BLaER1 treated with 17β-estradiol and CSF1 and Interleukin-3, amounts not matched to agents 10 nM and 100 nM (cell line): ENCODE data around the gene CPNE4.

Experiments
- H3K27ac ChIP-seq, 11 experiments: shearing (Covaris generic); formaldehyde crosslinking; 2 replicates each; pipeline ENCODE4 v1.8.1; 2022
- H3K27me3 ChIP-seq, 11 experiments: shearing (Covaris generic); formaldehyde crosslinking; 2 replicates each; pipeline ENCODE4 v1.8.1; 2022
- H3K36me3 ChIP-seq, 11 experiments: shearing (Covaris generic); formaldehyde crosslinking; 2 replicates each; pipeline ENCODE4 v1.8.1; 2022
- H3K4me1 ChIP-seq, 10 experiments: shearing (Covaris generic); formaldehyde crosslinking; 2 replicates each; pipeline ENCODE4 v1.8.1; 2022
- H3K4me2 ChIP-seq, 11 experiments: shearing (Covaris generic); formaldehyde crosslinking; 2 replicates each; pipeline ENCODE4 v1.8.1; 2022
- H3K4me3 ChIP-seq, 10 experiments: shearing (Covaris generic); formaldehyde crosslinking; 2 replicates each; pipeline ENCODE4 v1.8.1; 2022
- H3K9ac ChIP-seq, 11 experiments: shearing (Covaris generic); formaldehyde crosslinking; 2 replicates each; pipeline ENCODE4 v1.8.1; 2022
- H3K9me3 ChIP-seq, 11 experiments: shearing (Covaris generic); formaldehyde crosslinking; replicated peaks in 1 of 11; 2 replicates each; pipeline ENCODE4 v1.8.1; 2022
- H4K20me1 ChIP-seq, 11 experiments: shearing (Covaris generic); formaldehyde crosslinking; 2 replicates each; pipeline ENCODE4 v1.8.1; 2022
- Cebpa-rat ChIP-seq, 11 experiments: shearing (Covaris generic); IDR thresholded peaks; 2 replicates each; pipeline ENCODE4 v1.8.1; 2022

Gene CPNE4

GRCh38 chr3:131537531-131537930 lies 497.3 kb downstream of the CPNE4 start:
- no peaks in the 10 kb centered on the region for H4K20me1 ChIP-seq
- no peak for TF ChIP-seq Cebpa-rat (IDR thresholded peaks at IDR 0.05)
- H3K27me3 ChIP-seq: no peaks in the 10 kb centered on the region

GRCh38 chr3:131535596-131535995 lies 499.2 kb downstream of the CPNE4 start:
- Histone ChIP-seq H3K27me3 (no peaks in the 10 kb centered on the region), H4K20me1 (no peaks in the 10 kb centered on the region), H3K4me1 (no peaks in the 10 kb centered on the region), H3K4me2 (no peak overlapping the region), H3K4me3 (no peak overlapping the region), H3K36me3 (no peaks in the 10 kb centered on the region), H3K27ac (no peak overlapping the region), H3K9ac (no peak overlapping the region), H3K9me3 (no peaks in the 10 kb centered on the region)
- no peak for TF ChIP-seq Cebpa-rat (IDR thresholded peaks at IDR 0.05)

More at GRCh38 chr3:131537531-131537930, 497.3 kb downstream of the CPNE4 start:
- Histone ChIP-seq H3K4me2 (no peak overlapping the region), H3K4me1 (no peaks in the 10 kb centered on the region), H3K27ac (no peak overlapping the region), H3K36me3 (no peaks in the 10 kb centered on the region), H3K9me3 (no peaks in the 10 kb centered on the region), H3K4me3 (no peak overlapping the region), H3K9ac (no peak overlapping the region)

- no peak overlapping the region for H3K4me2 ChIP-seq
- no peak overlapping the region for H3K9ac ChIP-seq
- H3K4me1 ChIP-seq: no peaks in the 10 kb centered on the region
- no peak for TF ChIP-seq Cebpa-rat (IDR thresholded peaks at IDR 0.05)
- no peak overlapping the region for H3K27ac ChIP-seq
- no peak overlapping the region for H3K4me3 ChIP-seq
- no peaks in the 10 kb centered on the region for H3K36me3 ChIP-seq
- no peaks in the 10 kb centered on the region for H3K9me3 ChIP-seq
- H3K27me3 ChIP-seq: no peaks in the 10 kb centered on the region
- no peaks in the 10 kb centered on the region for H4K20me1 ChIP-seq
Measured at GRCh38 chr3:131535131-131535530, 499.7 kb downstream of the CPNE4 start.

GRCh38 chr3:131532645-131533044 lies 502.2 kb downstream of the CPNE4 start:
- Histone ChIP-seq H3K4me2 (no peak overlapping the region), H4K20me1 (no peaks in the 10 kb centered on the region), H3K27me3 (no peaks in the 10 kb centered on the region), H3K4me1 (no peaks in the 10 kb centered on the region), H3K36me3 (no peaks in the 10 kb centered on the region), H3K27ac (no peak overlapping the region), H3K9me3 (no peaks in the 10 kb centered on the region), H3K4me3 (no peak overlapping the region), H3K9ac (no peak overlapping the region)
- no peak for TF ChIP-seq Cebpa-rat (IDR thresholded peaks at IDR 0.05)

- Histone ChIP-seq H3K4me3 (no peak overlapping the region), H3K4me2 (no peak overlapping the region), H3K4me1 (no peaks in the 10 kb centered on the region), H3K36me3 (no peaks in the 10 kb centered on the region), H3K9ac (no peak overlapping the region), H4K20me1 (no peaks in the 10 kb centered on the region), H3K9me3 (peaks cover 0 to 7% (median 0%) of the 10 kb centered on the region in 11 experiments; a peak in 3 of 22 replicates), H3K27me3 (no peaks in the 10 kb centered on the region), H3K27ac (no peak overlapping the region)
- TF ChIP-seq Cebpa-rat (IDR thresholded peaks at IDR 0.05): no peak
Measured at GRCh38 chr3:131530843-131531242, 504.0 kb downstream of the CPNE4 start.

- Histone ChIP-seq H3K27me3 (no peaks in the 10 kb centered on the region), H3K9ac (no peak overlapping the region), H3K36me3 (no peaks in the 10 kb centered on the region), H4K20me1 (no peaks in the 10 kb centered on the region), H3K27ac (no peak overlapping the region), H3K4me3 (no peak overlapping the region), H3K4me2 (no peak overlapping the region), H3K9me3 (peaks cover 0 to 7% (median 0%) of the 10 kb centered on the region in 11 experiments; a peak in 3 of 22 replicates), H3K4me1 (no peaks in the 10 kb centered on the region)
- no peak for TF ChIP-seq Cebpa-rat (IDR thresholded peaks at IDR 0.05)
Measured at GRCh38 chr3:131530388-131530787, 504.4 kb downstream of the CPNE4 start.

GRCh38 chr3:131526801-131527347 lies 507.9 kb downstream of the CPNE4 start:
- no peak overlapping the region for H3K9ac ChIP-seq

GRCh38 chr3:131518680-131519079 lies 516.1 kb downstream of the CPNE4 start:
- Histone ChIP-seq H3K9ac (no peak overlapping the region), H3K4me1 (no peaks in the 10 kb centered on the region), H3K36me3 (no peaks in the 10 kb centered on the region), H3K27me3 (no peaks in the 10 kb centered on the region), H3K4me2 (no peak overlapping the region), H3K9me3 (peaks cover 4 to 11% (median 9%) of the 10 kb centered on the region in 11 experiments; a peak in 15 of 22 replicates), H4K20me1 (no peaks in the 10 kb centered on the region), H3K4me3 (no peak overlapping the region), H3K27ac (no peak overlapping the region)
- TF ChIP-seq Cebpa-rat (IDR thresholded peaks at IDR 0.05): no peak

More at GRCh38 chr3:131526801-131527347, 507.9 kb downstream of the CPNE4 start:
- Histone ChIP-seq H3K4me3 (no peak overlapping the region), H3K9me3 (peaks cover 0 to 7% (median 0%) of the 10 kb centered on the region in 11 experiments; a peak in 3 of 22 replicates), H3K4me1 (no peaks in the 10 kb centered on the region), H3K27me3 (no peaks in the 10 kb centered on the region), H3K4me2 (no peak overlapping the region), H3K27ac (no peak overlapping the region), H3K36me3 (no peaks in the 10 kb centered on the region), H4K20me1 (no peaks in the 10 kb centered on the region)
- TF ChIP-seq Cebpa-rat (IDR thresholded peaks at IDR 0.05): no peak

GRCh38 chr3:131505421-131505820 lies 529.4 kb downstream of the CPNE4 start:
- H3K4me1 ChIP-seq: peaks cover 22 to 43% (median 37%) of the 10 kb centered on the region in 10 experiments
- H3K9me3 ChIP-seq: peaks cover 0 to 9% (median 3%) of the 10 kb centered on the region in 11 experiments; a peak in 16 of 22 replicates
- H3K36me3 ChIP-seq: peaks cover 5 to 13% (median 8%) of the 10 kb centered on the region in 11 experiments; a peak in 20 of 22 replicates
- H3K9ac ChIP-seq: peak overlapping the region in 1 of 11 experiments; percentile 45; a peak in 1 of 22 replicates
- H3K4me2 ChIP-seq: peak overlapping the region in 6 of 11 experiments; percentile 72 to 97 (median 92); a peak in 9 of 22 replicates
- H3K4me3 ChIP-seq: no peak overlapping the region
- H3K27ac ChIP-seq: peak overlapping the region in 6 of 11 experiments; percentile 52 to 95 (median 91); a peak in 8 of 22 replicates
- peaks cover 0 to 4% (median 0%) of the 10 kb centered on the region in 11 experiments; a peak in 3 of 22 replicates for H4K20me1 ChIP-seq
- TF ChIP-seq Cebpa-rat (IDR thresholded peaks at IDR 0.05): no peak
- no peaks in the 10 kb centered on the region for H3K27me3 ChIP-seq

GRCh38 chr3:131503320-131503635 lies 531.5 kb downstream of the CPNE4 start:
- peak overlapping the region; percentile 72 to 97 (median 87) for H3K4me2 ChIP-seq
- H3K27me3 ChIP-seq: no peaks in the 10 kb centered on the region
- TF ChIP-seq Cebpa-rat (IDR thresholded peaks at IDR 0.05): no peak
- H3K9ac ChIP-seq: peak overlapping the region; percentile 87 to 97 (median 93); a peak in 19 of 22 replicates
- H3K4me3 ChIP-seq: peak overlapping the region; percentile 76 to 93 (median 83)
- no peaks in the 10 kb centered on the region for H3K9me3 ChIP-seq
- H3K36me3 ChIP-seq: peaks cover 26 to 34% (median 30%) of the 10 kb centered on the region in 11 experiments
- peaks cover 22 to 45% (median 37%) of the 10 kb centered on the region in 10 experiments for H3K4me1 ChIP-seq
- peaks cover 0 to 6% (median 0%) of the 10 kb centered on the region in 11 experiments; a peak in 3 of 22 replicates for H4K20me1 ChIP-seq
- H3K27ac ChIP-seq: peak overlapping the region; percentile 78 to 98 (median 94); a peak in 21 of 22 replicates
